Measurements from ENCODE around the gene DCUN1D1.
"Not testable (repeated sequence)": the region's sequence is repeated elsewhere in the genome, so short reads cannot be mapped to it uniquely, and the experiment has no call there.

Gene DCUN1D1

DNA sequence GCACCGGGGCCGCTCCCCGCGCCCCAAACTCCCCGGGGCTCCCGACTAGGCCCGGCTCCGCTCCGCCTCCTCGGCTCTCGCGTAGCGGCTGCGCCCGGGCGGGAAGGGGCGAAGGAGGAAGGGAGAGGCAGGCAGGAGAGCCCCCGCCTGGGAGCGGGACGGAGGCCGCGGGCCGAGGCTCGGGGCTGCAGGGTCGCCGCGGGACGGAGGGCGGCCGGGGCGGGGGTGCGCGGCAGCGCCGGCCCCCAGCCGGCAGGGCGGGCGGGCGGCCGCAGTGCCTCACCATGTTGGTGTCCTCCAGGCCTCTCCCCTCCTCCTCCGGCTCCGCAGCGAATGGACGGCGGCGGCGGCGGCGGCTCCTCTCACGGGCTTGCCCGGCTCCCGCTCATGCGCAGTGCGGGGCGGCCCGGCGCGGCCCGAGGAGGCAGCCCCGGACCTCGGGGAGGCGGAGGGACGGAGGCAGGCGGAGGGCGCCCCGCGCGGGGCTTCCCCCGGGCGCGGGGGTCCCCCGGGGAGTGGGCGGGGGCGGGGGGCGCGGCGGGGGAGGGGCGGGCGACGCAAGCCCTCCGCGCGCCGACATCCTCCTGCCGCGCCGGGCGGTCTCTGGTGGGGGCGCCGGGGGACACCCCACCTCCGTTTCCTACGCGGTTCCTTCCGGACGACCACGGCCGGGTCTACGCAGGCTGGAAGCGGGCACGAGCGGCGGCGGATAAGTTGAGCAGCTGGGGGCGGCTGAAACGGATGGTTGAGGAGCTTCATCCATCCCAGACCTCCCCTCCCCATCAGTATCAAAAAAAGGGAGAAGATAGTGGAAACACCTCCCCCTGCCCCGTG lies at the start of gene DCUN1D1:
Gene DCUN1D1, minus strand, starts transcription at position 335 of the 834 bp plus-strand sequence. Its CDS starts 49 bp downstream, at position 286.
- no peak for DNase-seq (ENCODE audit: low read depth)

DNA sequence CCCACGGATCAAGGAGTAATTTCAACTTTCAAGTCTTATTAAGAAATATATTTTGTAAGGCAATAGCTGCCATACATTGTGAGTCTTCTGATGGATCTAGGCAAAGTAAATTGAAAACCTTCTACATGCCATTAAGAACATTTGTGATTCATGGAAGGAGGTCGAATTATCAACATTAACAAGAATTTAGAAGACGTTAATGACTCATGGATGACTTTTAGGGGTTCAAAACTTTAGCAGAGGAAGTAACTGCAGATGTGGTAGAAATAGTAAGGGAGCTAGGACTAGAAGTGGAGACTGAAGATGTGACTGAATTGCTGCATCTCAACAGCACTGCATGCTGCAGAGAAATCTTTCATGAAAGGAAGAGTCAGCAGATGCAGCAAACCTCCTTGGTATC lies 48.1 kb upstream of the DCUN1D1 start:
- no peak for DNase-seq (ENCODE audit: low read depth)

DNA sequence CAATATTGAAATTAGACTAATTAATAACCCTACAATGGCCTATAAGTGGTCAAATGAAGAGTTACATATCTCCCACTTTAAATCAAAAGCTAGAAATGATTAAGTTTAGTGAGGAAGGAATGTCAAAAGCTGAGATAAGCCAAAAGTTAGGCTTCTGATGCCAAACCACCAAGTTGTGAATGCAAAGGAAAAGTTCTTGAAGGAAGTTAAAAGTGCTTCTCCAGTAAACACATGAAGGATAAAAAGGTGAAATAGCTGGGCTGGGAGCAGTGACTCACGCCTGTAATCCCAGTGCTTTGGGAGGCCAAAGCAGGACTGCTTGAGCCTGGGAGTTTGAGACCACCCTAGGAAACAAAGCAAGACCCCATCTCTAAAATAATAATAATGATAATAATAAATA lies 46.9 kb upstream of the DCUN1D1 start:
- DNase-seq (ENCODE audit: low read depth), result no peak

DNA sequence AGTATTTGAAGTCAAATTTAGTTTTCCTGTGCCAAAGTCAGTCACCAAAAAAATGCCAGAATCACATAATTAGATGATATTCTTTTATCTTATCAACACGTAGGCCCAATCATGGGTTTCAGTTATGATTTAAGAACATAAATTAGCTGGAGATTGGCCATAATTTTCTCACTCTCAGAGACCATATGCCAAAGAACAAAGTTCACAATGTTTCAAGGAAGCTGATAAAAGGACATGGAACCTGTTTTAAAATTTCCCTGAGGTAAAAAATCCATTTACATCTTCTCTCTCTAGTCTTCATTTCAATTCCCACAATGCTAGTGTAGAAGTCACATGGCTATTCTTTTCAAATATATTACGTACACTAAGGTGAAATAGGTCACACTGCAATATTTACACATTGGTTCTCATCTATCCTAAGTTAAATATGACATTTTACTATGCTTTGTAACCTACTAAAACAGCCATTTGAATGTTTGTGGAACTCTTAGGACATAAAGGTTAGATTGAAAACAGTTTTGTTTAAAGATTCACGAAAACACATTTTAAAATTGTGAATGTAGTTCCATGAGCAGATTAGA lies 42.7 kb upstream of the DCUN1D1 start:
- DNase-seq (ENCODE audit: low read depth), result no peak

DNA sequence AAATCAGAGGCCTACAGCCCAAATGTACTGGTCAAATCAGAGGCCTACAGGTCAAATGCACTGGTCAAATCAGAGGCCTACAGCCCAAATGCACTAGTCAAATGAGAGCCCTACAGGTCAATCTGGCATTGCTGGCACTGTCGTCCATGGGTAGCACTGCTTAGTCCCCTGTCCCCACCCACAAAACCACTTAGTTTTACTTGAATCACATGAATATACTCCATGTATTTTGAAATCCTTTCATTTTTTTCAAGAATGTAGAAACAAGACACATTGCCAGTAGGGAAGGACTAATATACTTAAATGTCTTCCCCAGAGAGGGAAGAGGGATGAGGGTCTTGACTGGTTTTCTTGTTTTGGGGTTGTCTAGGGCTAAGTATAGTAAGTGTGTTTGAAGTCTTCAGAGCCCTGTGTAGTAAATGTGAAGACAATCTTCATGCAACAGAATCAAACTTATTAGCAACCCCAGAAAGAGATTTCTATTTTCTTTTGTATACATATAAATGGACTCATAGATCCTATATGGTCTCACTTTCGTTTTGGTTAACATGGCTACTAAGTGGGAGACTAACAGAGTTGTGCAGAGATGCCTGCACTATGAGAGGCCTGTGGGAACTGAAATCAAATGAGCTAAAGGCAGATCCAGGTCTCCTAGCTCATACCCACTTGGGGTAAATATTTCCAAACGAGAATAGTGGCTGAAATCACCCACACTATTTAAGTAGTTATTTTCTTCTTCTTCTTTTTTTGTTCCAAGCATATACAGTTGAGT lies 38.3 kb upstream of the DCUN1D1 start:
- DNase-seq (ENCODE audit: low read depth), result peak; percentile 35

DNA sequence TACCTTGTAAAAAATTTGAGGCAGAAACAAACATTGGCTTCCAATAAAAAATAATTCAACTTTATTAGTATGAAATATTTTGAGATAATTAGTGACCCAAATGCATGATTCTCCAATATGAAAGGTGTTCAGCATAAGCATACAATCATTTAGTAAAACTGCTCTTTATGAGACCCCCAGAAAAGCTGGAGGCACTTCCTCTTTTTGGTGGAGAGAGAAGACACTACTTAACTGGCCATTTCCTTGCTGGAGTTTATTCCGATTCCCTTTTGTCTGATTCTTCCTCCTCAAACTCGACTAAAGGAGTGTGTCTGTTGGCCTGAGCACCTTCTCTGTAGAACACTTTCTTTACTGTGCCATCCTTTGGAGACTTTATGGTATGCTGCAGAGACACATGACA lies 34.8 kb upstream of the DCUN1D1 start:
- DNase-seq (ENCODE audit: low read depth), result no peak

DNA sequence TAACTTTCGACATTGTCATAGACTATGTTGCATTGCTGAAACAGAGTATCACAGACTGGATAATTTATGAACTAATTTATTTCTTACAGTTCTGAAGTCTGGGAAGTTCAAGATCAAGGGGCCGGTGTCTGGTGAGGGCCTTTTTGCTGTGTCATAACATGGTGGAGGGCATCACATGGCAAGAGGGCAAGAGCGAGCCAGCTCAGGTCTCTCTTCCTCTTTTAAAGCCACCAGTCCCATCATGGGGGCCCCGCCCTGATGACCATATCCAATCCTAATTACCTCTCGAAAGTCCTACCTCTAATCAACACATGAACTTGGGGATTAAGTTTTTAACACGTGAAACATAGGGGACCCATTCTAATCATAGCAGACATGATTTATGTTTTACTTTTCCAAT lies 33.5 kb upstream of the DCUN1D1 start:
- DNase-seq (ENCODE audit: low read depth), result no peak

DNA sequence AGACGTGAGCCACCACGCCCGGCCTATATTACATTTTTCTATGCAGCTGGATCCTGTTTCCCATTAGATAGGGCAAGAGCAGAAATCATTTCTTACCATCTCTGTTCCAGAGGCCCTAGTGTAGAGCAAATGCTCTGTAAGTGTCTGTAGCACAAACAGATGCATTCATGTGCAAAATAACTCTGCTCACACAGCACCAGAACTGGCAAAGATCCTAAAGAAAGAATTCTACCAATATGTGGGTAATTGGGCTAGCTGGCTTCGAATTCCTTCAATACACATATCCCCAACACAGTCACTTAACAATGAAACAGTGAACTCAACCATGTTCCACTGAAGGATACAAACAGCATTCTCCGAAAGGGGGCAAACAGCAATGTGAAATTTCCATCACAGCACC lies 32.7 kb upstream of the DCUN1D1 start:
- no peak for DNase-seq (ENCODE audit: low read depth)

DNA sequence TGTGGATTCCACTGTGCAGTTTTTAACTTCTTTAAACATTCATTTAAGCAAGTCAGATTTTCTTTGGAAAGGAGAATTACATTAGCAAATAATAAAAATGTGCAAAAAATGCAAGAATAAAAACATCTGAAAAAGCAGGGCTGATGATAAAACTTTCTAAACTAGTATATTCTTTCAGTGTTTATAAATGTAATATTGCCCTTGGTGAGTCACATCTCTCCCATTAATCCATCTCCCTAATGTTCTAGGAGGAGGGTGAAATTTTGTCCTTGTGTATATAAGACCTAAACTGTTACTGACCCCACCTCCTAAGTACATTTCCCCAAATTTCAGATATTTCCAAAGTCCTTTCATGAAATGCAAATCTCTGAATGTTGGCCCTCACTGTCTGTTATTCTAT lies 28.5 kb upstream of the DCUN1D1 start:
- no peak for DNase-seq (ENCODE audit: low read depth)

DNA sequence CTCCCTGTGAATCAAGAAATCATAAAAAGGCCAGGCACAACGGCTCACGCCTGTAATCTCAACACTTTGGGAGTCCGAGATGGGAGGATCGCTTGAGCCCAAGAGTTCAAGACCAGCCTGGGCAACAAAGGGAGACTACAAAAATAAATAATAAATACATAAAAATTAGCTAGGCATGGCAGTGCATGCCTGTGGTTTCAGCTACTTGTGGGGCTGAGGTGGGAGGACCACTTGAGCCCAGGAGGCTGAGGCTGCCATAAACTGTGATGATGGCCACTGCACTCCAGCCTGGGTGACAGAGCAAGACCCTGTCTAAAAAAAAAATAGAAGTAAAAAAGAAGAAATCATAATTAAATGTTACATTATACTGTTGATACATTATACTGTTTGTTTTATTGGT lies 28.0 kb upstream of the DCUN1D1 start:
- no peak for DNase-seq (ENCODE audit: low read depth)

DNA sequence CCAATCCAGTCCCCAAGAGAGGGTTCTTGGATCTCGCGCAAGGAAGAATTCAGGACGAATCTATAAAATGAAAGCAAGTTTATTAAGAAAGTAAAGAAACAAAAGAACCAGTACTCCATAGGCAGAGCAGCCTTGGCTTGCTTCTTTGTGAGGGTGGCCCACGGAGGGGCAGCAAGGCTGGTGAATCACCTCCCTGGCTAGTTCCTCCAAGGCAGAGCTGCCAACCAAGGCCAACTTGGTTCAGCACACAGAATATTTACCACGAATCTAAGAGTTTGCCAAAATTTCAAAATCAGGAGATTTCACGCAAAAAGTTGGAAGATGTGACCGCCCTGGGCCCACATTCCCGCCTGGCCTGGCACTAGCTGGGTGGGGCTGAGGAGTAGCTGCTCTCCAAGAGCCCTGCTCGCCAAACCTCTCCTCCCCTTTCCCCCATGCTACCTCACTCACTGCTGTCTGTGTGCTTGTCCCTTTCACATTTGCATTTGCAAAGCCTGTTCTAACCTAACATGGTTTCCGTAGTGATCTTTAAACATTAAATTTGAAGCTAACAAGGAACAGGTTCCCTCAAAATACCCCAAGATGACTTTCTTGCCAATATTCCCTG lies 26.2 kb upstream of the DCUN1D1 start:
- DNase-seq (ENCODE audit: low read depth), result no peak

DNA sequence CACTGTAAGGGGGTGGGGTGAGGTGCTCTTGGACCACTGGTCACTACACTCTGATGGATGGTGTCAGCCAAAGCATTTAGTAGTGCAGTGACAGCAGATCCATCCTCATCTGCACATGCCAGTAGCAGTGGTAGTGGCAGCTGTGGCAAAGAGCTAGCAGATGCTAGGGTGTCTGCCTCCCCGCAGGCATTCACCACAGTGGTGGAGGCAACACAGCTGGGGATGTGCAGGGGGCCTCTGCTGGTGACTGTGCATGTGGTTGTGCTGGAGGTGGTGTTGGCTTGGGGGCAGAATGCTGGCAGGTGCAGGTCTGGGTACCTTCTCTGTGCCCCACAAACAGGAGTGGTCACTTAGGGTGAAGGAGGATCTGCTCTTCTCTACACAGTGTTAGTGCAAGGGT lies 19.4 kb upstream of the DCUN1D1 start:
- DNase-seq (ENCODE audit: low read depth), result no peak

DNA sequence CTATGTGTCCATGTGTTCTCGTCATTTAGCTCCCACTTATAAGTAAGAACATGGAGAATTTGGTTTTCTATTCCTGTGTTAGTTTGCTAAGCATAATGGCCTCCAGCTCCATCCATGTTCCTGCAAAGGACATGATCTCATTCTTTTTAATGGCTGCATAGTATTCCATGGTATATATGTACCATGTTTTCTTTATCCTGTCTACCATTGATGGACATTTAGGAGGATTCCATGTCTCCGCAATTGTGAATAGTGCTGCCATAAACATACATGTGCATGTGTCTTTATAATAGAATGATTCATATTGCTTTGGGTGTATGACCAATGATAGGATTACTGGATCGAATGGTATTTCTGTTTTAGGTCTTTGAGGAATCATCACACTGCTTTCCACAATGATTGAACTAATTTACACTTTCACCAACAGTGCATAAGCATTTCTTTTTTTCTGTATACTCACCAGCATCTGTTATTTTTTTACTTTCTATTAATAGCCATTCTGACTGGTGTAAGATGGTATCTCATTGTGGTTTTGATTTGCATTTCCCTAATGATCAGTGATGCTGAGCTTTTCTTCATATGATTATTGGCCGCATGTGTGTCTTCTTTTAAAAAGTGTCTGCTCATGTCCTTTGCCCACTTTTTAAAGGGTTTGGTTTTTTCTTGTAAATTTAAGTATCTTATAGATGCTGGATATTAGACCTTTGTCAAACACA lies 13.3 kb upstream of the DCUN1D1 start:
- not testable (repeated sequence) for DNase-seq (ENCODE audit: low read depth)

DNA sequence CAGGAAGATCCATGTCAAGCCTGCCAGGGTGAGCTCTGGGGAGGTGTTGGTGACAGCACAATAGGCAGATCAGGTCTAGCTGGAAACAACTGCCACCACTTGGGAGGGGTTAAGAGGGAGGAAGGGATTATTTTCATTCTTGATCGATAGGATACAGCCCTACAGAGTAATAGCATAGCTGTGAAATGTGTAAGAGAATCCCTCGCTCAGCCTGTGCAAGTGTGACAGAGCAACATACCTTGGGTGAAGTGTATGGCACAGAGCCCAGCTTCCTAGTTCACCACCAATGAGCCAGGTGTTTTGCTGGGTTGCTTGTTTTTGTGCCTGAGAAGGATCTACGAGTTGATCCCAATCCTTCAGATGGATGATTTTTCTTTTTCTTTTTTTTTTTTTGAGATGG lies 9.2 kb upstream of the DCUN1D1 start:
- no peak for DNase-seq (ENCODE audit: low read depth)

DNA sequence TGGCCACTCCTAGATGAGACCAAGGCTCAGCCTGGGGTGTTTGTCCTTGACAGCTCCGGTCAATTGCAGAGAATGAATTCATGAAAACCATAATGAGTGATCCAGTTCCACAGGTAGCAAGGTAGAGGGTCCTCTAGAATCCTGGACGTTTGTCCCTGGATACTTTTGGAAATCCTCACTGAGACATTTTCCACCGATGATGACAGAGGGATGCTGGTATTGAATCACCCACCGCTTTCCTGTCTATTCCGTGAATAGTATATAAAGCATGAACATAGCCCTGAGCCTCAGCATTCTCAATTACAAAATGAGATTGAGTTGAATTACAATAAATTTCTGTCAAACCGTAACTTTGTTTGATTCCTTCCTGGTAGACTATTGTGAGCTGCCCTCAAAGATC lies 5.7 kb upstream of the DCUN1D1 start:
- DNase-seq (ENCODE audit: low read depth), result no peak

DNA sequence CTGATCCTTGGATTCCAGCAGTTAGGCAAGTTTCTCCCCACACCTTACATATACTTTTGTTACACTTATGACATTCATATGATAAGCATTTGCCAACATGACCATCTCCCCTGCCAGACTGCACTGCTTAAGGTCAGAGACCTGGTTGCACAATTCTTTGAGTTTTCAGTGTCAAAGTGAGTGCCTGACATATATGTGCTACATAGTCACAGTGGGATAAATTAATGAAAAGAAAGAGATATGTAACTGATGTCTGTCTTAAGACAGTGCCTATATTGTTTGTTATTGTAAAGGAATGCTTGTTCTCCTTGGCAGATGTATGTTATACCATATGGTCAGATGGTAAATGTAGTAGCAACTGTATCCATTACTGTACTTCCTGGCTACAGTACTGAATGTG lies 3.5 kb upstream of the DCUN1D1 start:
- no peak for DNase-seq (ENCODE audit: low read depth)

DNA sequence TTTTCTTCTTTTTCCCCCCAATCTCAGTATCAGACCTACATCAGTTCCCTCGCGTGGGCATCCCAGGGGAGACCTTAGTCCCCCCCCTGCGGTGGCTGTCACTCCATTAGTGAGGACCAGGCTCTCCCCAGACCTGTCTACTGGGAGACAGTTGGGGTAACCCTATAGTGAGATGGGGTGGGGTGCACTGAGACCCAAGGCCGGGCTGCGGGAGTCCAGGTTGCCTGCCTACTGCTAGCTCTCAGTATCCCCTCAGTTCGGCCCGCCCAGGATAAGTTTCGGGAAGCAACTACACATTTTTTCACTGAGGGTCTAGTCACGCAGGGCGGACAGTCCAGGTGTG lies 671 bp upstream of the DCUN1D1 start:
- no peak for DNase-seq (ENCODE audit: low read depth)

DNA sequence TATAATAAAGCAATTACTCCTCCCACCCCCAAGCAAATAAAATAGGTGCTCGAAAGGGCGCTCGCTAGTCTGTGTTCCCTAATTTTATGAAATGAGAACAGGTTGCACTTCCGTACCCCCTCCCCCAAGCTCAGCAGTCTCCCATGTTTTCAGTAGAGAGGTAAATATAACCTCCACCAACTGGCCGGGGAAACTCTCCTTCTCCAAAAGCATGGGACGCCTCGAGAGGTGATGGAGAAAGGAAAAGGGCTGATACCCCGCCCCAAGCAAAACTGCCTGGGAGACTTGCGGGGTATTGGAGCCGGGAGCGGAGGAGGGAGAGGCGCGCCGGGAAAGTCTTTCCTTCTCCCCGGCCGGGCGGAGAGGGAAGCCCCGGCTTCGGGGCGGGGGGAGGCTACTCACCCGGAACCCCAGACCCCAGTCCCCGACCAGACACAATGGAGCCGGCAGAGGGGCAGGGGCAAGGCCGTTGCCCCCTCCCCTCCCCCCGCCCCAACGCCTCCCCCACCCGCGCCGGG lies 605 bp downstream of the DCUN1D1 start:
- DNase-seq (ENCODE audit: low read depth), result no peak

DNA sequence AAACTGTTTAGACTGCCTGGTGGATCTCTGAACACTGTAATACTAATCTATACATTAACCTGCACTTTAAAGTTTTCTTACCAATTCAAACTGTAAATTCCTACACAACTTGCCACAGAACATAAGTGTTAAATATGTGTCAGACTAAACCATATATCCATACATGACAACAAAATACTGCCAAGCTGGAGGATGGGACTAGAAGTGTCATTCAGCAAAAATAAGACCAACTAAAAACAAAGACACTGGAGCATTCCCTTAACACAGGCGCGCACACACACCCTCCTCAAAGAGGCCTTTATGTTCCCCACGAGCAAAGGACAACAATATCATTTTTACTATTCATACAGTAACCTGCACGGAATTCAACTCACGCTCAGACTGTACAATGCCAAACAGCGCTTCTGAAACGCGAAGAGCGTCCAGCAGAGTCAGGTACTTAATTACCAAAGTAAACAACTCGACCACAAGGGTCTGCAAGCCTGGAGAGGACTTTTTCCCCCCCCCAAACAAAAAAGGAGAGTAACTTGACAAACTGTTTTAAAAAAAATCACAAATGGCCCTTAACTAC lies 1.1 kb downstream of the DCUN1D1 start:
- no peak for DNase-seq (ENCODE audit: low read depth)

DNA sequence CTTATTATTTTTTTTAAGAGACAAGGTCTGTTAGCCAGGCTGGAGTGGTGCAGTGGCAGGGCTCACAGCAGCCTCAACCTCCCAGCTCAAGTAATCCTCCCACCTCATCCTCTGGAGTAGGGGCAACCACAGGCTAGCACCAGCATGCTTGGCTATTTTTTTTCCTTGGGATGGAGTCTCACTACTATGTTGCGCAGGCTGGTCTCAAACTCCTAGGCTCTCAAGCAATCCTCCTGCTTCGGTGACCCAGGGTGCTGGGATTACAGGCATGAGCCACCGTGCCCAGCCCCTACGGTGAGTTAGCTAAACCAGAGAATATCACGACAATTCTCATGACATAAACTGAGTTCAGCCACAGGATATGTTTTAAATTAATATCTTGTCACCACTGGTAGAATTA lies 2.0 kb downstream of the DCUN1D1 start:
- no peak for DNase-seq (ENCODE audit: low read depth)

DNA sequence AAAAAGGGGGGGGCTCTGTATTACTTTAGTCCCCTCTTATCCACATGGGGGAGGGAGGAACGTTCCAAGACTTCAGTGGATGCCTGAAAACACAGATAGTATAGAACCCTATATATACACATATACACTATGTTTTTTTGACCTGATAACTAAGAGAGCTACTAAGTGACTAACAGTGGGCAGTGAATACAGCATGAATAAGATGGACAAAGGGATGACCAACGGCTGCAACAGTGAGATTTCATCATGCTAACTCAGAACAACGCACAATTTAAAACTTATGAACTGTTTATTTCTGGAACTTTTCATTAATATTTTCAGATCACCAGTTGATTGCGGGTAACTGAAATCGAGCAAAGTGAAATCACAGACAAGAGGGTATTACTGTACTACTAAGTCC lies 7.3 kb downstream of the DCUN1D1 start:
- DNase-seq (ENCODE audit: low read depth), result no peak

DNA sequence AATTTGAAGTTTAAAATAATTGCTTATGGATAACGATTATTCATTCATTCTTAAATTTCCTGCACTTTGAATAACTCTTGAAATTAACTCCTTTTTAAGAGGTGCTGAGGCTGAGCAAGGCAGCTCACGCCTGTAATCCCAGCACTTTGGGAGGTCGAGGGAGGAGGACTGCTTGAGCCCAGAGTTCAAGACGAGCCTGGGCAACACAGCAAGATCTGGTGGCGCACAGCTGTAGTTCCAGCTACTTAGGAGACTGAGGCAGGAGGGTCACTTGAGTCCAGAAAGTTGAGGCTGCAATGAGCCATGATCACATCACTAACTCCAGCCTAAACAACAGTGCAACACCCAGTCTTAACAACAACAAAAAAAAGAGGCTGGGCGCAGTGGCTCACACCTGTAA lies 8.0 kb downstream of the DCUN1D1 start:
- DNase-seq (ENCODE audit: low read depth), result no peak
